ENCODE data around the gene RSPRY1.
"Not testable (repeated sequence)": the region's sequence is repeated elsewhere in the genome, so short reads cannot be mapped to it uniquely, and the experiment has no call there.

RSPRY1 gene

DNA sequence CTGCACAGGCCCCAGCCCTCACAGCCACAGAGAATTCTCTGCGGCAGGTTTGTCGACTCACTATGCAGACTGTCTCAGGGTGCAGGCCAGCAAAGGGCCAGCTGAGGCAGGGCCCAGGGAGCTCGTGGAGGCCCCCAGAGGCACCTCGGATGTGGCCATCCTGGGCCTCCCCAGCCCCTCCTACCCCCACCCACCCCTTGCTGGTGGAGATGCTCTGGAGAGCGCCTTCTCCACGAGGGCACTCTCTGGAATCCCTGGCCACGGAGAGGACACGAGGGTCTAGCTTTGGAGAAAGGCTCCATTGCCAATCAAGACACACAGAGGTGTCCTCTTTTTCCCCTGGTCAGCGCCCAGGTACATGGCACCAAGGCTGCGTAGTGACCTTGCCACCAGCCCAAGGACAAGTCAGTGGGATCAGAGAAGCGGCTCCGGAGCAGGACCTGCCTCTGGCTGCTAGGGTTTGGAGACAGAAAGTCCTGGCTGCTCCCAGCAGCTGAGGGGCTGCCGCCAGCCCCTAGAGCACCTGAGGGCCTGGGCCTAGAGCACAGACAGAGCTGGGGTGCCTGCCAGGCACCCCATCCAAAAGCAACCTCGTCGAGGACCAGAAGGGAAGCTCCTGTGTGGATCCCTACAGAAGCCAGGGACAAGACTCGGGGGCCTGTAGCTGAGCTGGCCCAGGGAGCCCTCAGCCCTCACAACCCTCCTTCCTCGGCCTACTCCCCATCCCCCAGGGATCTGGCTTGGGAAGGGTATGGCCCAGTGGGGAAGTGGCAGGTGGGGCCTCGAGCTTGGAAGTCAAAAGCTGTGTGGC lies 77.6 kb downstream of the RSPRY1 start:
- Mint-ChIP-seq H3K27me3 (no peaks in the 10 kb centered on the region), H3K27ac (peak overlapping the region in 1 of 2 donors; percentile 59), H3K4me1 (peaks cover 69% of the 10 kb centered on the region), H3K4me3 (no peak overlapping the region), H3K9me3 (no peaks in the 10 kb centered on the region)
- ATAC-seq (no peak), DNase-seq (no peak)

- H3K4me1 Mint-ChIP-seq, result peaks cover 72% of the 10 kb centered on the region
These were observed 78.3 kb downstream of the RSPRY1 start for GRCh38 chr16:57264381-57264780.

DNA sequence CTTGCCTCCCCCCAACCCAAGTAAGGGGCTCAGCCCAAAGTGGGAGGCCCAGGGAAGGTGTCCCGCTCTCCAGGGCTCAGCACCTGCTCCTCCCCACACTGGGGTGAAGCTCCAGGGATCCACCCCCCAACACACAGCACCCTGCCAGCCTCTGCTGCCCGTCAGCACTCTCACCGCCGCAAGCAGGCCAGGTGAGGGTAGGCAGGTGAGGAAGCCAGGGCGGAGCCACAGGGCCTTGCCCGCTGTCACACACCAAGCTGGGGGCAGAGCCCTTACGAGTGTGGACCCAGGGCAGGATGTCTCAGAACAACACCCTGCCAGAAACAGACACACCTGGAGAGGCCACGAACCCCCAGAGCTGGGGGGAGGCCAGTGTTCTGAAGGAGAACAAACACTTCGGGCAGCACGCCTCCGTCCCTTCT lies 78.8 kb downstream of the RSPRY1 start:
- no peak overlapping the region for H3K27ac Mint-ChIP-seq
- no peak for ATAC-seq
- H3K27me3 Mint-ChIP-seq, result no peaks in the 10 kb centered on the region
- DNase-seq, result no peak
- no peak overlapping the region for H3K4me3 Mint-ChIP-seq
- no peaks in the 10 kb centered on the region for H3K9me3 Mint-ChIP-seq
- peaks cover 68% of the 10 kb centered on the region for H3K4me1 Mint-ChIP-seq

More at GRCh38 chr16:57264381-57264780, 78.3 kb downstream of the RSPRY1 start:
- H3K4me3 Mint-ChIP-seq, result no peak overlapping the region
- H3K9me3 Mint-ChIP-seq, result no peaks in the 10 kb centered on the region
- DNase-seq, result no peak
- no peak overlapping the region for H3K27ac Mint-ChIP-seq
- no peak for ATAC-seq
- H3K27me3 Mint-ChIP-seq, result no peaks in the 10 kb centered on the region

DNA sequence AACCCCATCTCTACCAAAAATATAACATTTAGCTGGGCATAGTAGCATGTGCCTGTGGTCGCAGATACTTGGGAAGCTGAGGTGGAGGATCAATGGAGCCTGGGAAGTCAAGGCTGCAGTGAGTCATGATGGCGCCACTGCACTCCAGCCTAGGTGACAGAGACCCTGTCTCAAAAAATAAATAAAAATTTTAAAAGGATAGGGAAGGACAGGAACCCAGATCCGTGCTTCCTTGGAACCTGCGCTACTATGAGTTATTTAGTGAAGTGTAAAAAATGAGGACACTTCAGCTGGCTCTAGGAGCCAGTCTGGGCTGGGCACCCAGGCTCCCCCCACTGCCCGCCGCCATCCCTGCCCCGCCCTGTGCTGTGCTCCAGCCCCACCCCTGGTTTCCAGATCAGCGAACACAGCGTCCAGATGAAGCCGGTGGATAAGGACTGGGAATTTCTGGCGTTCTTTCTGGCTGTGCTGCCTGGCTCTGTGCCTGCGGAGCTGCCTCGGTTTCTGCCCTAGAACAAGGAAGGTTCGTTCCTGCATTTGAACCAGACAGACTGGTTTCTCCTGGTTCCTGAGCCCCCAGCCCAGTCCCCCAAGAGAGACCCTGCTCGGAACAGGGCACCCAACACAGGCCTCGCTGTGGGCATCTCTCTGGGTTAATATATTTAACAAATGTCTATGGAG lies 79.9 kb downstream of the RSPRY1 start:
- peak overlapping the region in 1 of 2 donors; percentile 45 for H3K27ac Mint-ChIP-seq
- ATAC-seq (no peak), DNase-seq (no peak)
- peaks cover 57% of the 10 kb centered on the region for H3K4me1 Mint-ChIP-seq
- H3K9me3 Mint-ChIP-seq, result no peaks in the 10 kb centered on the region
- H3K4me3 Mint-ChIP-seq, result peak overlapping the region; percentile 49 to 70
- no peaks in the 10 kb centered on the region for H3K27me3 Mint-ChIP-seq

- Mint-ChIP-seq H3K4me1 (peaks cover 60% of the 10 kb centered on the region), H3K27ac (peak overlapping the region; percentile 45 to 92), H3K4me3 (peak overlapping the region; percentile 49 to 70), H3K27me3 (no peaks in the 10 kb centered on the region), H3K9me3 (no peaks in the 10 kb centered on the region)
- DNase-seq (peak; percentile 20 to 43), ATAC-seq (peak; percentile 82)
These were observed 80.6 kb downstream of the RSPRY1 start for GRCh38 chr16:57266531-57267260.

DNA sequence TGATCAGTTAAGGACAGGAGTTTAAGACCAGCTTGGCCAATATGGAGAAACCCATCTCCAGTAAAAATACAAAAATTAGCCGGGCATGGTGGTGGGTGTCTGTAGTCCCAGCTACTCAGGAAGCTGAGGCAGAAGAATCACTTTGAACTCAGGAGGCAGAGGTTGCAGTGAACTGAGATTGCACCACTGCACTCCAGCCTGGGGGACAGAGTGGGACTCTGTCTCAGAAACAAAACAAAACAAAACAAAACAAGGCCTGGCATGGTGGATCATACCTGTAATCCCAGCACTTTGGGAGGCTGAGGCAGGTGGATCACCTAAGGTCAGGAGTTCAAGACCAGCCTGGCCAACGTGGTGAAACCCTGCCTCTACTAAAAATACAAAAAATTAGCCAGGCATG lies 81.2 kb downstream of the RSPRY1 start:
- peak overlapping the region in 1 of 2 donors; percentile 70 for H3K4me3 Mint-ChIP-seq
- ATAC-seq, H3K27me3 Mint-ChIP-seq, H3K9me3 Mint-ChIP-seq, DNase-seq: not testable (repeated sequence)
- peaks cover 64% of the 10 kb centered on the region for H3K4me1 Mint-ChIP-seq
- H3K27ac Mint-ChIP-seq, result peak overlapping the region in 1 of 2 donors; percentile 46

DNA sequence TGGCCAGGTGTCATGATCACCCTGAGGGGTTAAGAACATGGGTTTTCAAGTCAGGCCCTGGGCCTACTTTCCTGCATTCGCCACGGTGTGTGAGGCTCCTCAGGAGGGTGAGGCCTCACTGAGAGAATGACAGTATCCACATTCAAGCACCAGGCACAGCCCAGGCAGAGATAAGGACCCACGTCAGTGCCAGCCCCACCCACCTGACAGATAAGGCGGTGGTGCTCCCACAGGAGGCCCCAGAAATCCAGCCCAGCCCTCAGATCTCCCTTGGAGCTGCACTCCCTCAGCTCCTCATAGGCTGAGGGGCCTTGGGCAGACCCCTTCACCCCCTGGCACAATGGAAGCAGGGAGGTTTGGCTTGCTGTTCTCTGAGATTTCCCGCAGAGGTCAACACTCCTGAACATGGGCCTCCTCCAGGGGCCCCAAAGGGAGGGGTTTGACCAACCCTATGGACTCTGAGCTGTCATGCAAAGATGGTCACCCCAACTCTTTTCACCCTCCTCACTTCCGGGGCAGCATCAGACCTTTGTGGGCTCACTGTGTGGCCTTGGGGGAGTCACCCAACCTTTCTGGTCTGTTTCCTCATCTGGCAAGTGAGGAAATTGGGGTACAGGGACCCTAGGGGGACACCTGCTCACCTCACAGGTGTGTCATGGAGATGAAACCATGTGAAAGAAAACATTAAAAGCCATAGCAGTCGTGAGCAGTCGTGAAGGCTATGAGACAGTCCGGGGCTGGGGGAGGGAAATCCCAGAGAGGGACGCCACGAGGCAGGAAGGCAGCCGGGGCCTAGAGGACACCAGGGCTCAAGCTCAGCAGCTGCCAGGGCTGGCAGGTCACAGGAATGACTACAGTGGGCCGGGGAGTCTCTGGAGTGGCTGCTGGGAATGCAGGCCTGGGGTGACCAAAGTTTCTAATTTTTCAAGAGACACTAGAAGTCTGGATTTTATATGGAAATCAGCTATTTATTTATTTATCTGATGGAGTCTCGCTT lies 83.0 kb downstream of the RSPRY1 start:
- H3K9me3 Mint-ChIP-seq, result no peaks in the 10 kb centered on the region
- peak overlapping the region; percentile 69 to 80 for H3K27ac Mint-ChIP-seq
- ATAC-seq (no peak), DNase-seq (no peak)
- H3K4me3 Mint-ChIP-seq, result no peak overlapping the region
- peaks cover 55% of the 10 kb centered on the region for H3K4me1 Mint-ChIP-seq
- no peaks in the 10 kb centered on the region for H3K27me3 Mint-ChIP-seq

GRCh38 chr16:57270221-57271062 lies 84.3 kb downstream of the RSPRY1 start:
- no peak for ATAC-seq
- H3K4me3 Mint-ChIP-seq, result no peak overlapping the region
- DNase-seq, result no peak
- H3K9me3 Mint-ChIP-seq, result no peaks in the 10 kb centered on the region
- H3K27me3 Mint-ChIP-seq, result no peaks in the 10 kb centered on the region
- no peak overlapping the region for H3K27ac Mint-ChIP-seq
- H3K4me1 Mint-ChIP-seq, result peaks cover 48% of the 10 kb centered on the region

GRCh38 chr16:57271063-57271345 lies 84.9 kb downstream of the RSPRY1 start:
- no peak for ATAC-seq
- peaks cover 43% of the 10 kb centered on the region for H3K4me1 Mint-ChIP-seq

DNA sequence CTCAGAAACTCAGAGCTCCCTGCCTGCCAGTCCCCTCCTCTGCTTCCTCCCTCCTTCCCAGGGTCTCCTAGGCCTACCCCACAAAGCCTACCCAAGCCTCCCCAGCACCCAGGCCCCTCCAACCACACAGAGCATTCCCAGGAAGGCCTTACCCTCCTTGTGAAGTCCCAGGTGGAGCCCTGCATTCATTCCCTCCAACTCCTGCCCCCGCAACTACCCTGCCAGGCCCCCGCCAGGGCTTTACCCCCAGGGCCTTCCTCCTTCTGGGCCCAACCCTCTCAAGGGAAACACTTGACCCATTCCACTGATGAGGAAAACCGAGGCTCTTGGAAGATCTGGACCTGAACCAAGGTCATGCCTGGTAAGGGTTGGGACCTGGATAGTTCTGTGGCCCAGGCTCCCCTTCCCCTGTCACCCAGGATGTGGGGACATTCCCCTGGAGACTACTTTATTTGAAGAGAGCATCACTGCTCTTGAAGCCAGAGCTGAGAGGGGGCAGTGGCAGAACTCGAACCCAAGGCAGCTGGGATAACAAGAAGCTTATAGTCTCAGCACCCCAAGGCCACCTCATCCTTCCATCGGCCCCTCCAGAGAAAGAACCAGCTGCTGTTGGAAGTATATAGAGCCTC lies 85.9 kb downstream of the RSPRY1 start:
- Mint-ChIP-seq H3K4me1 (peaks cover 41% of the 10 kb centered on the region), H3K27ac (peak overlapping the region; percentile 47 to 83), H3K27me3 (no peaks in the 10 kb centered on the region), H3K4me3 (no peak overlapping the region), H3K9me3 (no peaks in the 10 kb centered on the region)
- DNase-seq, result no peak
- ATAC-seq, result no peak

More at GRCh38 chr16:57271063-57271345, 84.9 kb downstream of the RSPRY1 start:
- no peaks in the 10 kb centered on the region for H3K27me3 Mint-ChIP-seq
- DNase-seq, result no peak
- no peaks in the 10 kb centered on the region for H3K9me3 Mint-ChIP-seq
- H3K27ac Mint-ChIP-seq, result no peak overlapping the region
- H3K4me3 Mint-ChIP-seq, result no peak overlapping the region

DNA sequence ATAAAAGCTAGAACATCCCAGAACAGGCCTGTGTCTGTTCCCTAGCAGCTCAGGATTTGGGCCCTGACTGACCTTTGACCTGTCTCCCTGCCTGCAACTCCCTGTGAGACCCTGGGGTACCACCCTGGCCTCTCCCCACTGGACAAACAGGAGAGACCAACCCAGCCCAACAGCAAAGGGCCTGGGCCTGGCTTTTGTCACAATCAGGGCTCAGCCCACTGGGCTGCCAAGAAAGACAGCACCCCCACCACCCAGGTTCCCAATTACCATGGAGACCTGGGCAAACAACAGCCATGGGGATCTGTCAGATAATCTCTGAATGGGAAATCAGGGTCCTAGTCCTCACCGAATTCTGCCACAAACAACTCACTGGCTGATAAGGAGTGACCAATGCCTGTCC lies 87.2 kb downstream of the RSPRY1 start:
- H3K27me3 Mint-ChIP-seq, result no peaks in the 10 kb centered on the region
- DNase-seq (no peak), ATAC-seq (no peak)
- H3K4me1 Mint-ChIP-seq, result peaks cover 41% of the 10 kb centered on the region
- H3K27ac Mint-ChIP-seq, result no peak overlapping the region
- H3K9me3 Mint-ChIP-seq, result no peaks in the 10 kb centered on the region
- no peak overlapping the region for H3K4me3 Mint-ChIP-seq

- DNase-seq (no peak), ATAC-seq (no peak)
- H3K9me3 Mint-ChIP-seq, result no peaks in the 10 kb centered on the region
- H3K27ac Mint-ChIP-seq, result no peak overlapping the region
- H3K4me1 Mint-ChIP-seq, result peaks cover 36% of the 10 kb centered on the region
- no peak overlapping the region for H3K4me3 Mint-ChIP-seq
- H3K27me3 Mint-ChIP-seq, result no peaks in the 10 kb centered on the region
These were observed 87.7 kb downstream of the RSPRY1 start for GRCh38 chr16:57273826-57274225.

DNA sequence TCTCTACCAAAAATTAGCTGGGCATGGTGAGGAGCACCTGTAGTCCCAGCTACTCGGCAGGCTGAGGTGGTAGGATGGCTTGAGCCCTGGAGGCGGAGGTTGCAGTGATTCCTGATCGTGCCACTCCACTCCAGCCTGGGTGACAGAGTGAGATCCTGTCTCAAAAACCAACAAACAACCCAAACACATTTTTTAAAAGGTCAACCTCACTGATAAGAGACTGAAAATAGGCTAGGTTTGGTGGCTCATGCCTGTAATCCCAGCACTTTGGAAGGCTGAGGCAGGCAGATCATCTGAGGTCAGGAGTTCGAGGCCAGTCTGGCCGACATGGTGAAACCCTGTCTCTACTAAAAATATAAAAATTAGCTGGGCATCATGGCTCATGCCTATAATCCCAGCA lies 89.8 kb downstream of the RSPRY1 start:
- H3K4me1 Mint-ChIP-seq, result peaks cover 29% of the 10 kb centered on the region
- not testable (repeated sequence) for H3K4me3 Mint-ChIP-seq, DNase-seq, H3K9me3 Mint-ChIP-seq, H3K27ac Mint-ChIP-seq, H3K27me3 Mint-ChIP-seq, ATAC-seq

GRCh38 chr16:57276596-57276995 lies 90.5 kb downstream of the RSPRY1 start:
- Mint-ChIP-seq H3K4me3 (no peak overlapping the region), H3K27me3 (no peaks in the 10 kb centered on the region), H3K27ac (no peak overlapping the region), H3K4me1 (peaks cover 27% of the 10 kb centered on the region), H3K9me3 (no peaks in the 10 kb centered on the region)
- no peak for ATAC-seq
- DNase-seq, result no peak
